ENCODE results near the gene TTLL7. TPM values are rescaled to one million over a fixed set of nuclear protein-coding genes. Genes with fewer than 3 reads are reported as not detected.

TTLL7 gene
- total and polyA plus RNA-seq, 7 donors = 1.1 to 13.0 (median 5.0) TPM

Other genes with a start within 250 kb of the TTLL7 start
- gene PRKACB, start 145.1 kb upstream of the TTLL7 start, total RNA-seq = 10 to 100 TPM in 3 of 4 donors, 1 to 10 TPM in 1; 4.9 to 24.5 (median 13.6) TPM
- 1 to 10 TPM; 2.6 to 4.9 (median 3.3) TPM for gene PRKACB, start 145.1 kb upstream of the TTLL7 start, polyA plus RNA-seq

Measured in psoas muscle (tissue), 7 donors.